ENCODE data around the gene SON.

- TF ChIP-seq CTCF (IDR thresholded peaks at IDR 0.05; ENCODE audit: low read depth, low read length) (no peak), EZH2phosphoT487 (IDR thresholded peaks at IDR 0.05; ENCODE audit: low read depth) (no peak)
Observed at GRCh38 chr21:33541105-33541711, 1.6 kb upstream of the SON start.
